Hepatic stellate cell (primary cell): ENCODE data around the gene SUMO1.
"Not testable (repeated sequence)": the region's sequence is repeated elsewhere in the genome, so short reads cannot be mapped to it uniquely, and the experiment has no call there.

ENCODE experiments used
- DNase-seq: peaks from one replicate; pipeline ENCODE4 v3.0.0; 2011; ENCODE audit warnings: low spot score

The SUMO1 gene

DNA sequence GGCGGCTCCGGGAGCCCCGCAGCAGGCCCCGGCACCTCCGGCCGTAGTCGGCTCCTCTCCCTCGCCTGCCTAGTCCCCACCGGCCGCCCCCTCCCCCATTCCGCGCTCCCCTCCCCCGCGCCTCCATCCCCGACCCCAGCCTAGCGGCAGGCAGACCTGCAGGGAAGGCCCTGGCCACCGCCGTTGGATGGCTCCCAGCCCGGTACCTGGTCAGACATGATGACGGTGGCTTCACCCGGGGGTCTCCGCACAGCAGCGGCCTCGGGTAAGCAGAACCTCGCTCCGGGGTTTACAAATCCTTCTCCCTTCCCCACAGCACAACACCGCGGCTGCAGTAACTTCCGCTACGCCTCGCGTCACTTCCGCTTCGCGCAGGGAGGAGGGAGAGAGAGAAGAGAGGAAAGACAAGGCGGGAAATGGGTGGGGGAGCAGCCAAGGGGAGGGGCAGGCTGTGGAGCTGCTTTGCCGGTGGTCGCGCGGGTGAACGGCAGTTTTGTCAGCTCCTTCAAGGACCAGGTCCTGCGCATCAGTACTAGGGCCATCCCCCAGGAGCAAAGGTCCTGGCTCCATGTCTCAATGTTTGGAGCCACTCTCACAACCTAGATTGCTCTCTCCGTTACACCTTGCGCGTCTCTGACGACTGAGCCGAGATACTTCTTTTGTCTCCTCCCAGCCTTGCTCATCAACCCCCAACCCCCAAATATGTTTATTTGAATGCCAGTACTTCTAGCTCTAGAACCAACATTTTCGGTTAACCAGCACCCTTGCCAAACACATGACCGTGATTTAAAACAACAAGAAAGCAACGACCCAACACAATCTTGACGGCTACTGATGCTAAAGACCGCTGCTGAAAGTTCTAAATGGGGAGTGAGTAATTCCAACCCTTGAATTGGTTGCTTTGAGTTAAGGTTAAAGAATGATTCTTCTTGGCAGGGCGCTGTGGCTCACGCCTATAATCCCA, at the start of gene SUMO1:
Gene SUMO1 (minus strand): TSS at position 364 of the 964 bp plus-strand sequence. CDS start 146 bp downstream, at position 218.
- DNase-seq: peak; percentile 90

DNA sequence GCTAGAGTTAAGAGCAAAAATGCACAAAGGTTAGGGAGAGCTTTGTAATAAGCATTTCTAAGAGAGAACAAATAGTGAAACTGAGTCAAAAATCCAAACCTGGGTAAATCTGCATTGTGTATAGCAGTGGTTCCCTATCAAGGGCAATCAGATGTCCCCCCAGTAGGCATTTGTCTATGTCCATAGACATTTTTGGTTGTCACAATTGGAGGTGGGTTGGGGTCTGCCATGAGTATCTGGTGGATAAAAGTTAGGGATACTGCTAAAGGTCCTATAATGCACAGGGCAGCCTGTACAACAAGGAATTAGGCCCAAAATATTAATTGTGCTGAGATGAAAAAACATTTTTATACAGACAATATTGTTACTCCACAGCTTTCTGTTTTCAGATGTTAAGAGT, 48.2 kb upstream of the SUMO1 start:
- DNase-seq: no peak

DNA sequence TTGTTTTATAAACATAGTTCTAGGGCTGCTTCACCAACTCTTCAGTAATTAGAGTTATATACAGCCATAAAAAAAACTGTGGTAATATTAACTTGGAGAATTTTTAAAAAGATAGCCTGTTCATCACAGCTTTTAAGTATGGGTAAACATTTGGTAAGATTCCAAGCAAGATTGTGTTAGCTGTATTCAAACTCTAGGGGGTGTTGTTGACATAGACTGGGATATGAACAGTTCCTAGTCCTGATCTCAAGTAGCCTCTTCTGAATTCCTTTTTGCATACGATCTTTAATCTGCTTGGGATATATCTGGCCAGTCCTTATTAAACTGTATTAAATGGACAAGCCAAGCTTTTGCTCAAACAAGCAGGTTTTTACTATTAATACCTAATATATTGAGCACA, 40.5 kb upstream of the SUMO1 start:
- DNase-seq: peak; percentile 65

DNA sequence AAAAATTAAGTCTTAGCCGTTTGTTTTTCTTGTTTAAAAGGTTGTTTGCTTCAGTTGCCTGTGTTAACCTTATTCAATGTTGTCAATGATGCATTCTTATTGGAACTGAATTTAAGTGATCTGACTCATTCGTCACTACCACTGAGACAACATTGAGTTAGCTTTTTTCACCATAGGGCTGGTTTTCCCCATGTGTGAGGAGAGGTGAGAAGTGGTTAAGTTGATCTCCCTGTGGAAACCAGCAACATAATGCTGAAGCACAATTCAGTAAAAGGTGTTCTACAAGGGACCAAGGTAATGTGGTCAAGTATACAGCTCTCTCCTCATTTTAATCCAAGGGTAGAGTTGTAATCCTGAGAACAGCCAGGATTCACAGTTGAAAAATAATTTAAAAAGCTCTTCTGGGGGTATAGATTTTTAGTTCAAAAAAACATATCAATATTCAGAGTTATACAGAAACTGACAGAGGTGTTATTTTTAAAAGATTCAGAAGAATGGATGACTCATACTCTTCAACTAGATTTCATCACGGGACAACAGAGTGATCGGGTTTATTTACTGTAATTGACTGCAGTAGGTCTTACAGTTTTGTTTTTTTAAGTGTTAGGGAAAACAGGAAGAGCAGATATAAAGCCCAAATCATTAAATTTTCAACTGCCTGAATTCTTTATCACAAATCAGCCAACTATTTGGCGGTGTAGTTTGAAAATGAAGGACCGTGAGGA, 39.8 kb upstream of the SUMO1 start:
- DNase-seq: peak; percentile 21

DNA sequence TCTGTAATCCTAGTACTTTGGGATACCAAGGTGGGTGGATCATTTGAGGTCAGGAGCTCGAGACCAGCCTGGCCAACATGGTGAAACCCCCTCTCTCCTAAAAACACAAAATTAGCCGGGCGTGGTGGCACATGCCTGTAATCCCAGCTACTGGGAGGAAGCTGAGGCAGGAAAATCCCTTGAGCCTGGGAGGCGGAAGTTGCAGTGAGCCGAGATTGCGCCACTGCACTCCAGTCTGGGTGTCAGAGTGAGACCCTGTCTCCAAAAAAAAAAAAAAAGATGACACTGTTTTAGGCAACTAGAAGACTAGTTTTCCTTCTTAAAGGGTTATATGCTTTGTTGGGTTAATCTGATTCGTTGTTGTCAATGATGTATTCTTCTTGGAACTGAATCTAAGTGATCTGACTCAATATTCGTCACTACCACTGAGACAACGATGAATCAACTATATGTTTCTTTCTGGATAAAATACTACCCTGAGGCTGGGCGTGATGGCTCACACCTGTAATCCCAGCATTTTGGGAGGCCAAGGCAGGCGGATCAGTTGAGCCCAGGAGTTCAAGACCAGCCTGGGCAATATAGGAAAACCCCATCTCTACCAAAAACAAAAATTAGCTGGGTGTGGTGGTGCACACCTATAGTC, 37.8 kb upstream of the SUMO1 start:
- DNase-seq: not testable (repeated sequence)

DNA sequence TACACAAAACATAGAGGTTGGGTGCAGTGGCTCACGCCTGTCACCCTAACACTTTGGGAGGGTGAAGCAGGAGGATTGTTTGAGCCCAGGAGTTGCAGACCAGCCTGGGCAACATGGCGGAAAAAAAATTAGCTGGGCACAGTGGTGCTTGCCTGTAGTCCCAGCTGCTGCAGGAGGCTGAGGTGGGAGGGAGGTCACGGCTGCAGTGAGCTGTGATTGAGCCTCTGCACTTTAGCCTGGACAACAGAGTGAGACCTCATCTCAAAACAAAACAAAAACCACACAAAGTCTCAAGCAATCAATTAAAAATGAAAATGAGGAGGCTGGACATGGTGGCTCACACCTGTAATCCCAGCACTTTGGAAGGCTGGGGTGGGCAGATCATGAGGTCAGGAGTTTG, 32.1 kb upstream of the SUMO1 start:
- DNase-seq: no peak

DNA sequence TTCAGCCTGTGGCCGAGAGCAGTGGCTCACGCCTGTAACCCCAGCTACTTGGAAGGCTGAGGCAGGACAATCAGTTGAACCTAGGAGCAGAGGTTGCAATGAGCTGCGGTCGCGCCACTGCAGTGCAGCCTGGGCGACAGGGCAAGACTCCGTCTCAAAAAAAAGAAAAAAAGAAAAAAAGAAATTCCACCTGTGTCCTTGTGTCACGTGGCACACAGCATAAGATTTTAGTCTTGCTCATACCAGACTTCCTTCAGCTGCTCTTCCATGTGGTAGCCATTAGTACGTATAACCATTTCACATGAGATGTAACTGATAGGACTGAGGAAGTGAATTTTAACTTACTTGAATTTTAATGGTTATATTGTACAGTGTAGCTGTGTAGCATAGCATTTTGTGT, 31.2 kb upstream of the SUMO1 start:
- no peak for DNase-seq

DNA sequence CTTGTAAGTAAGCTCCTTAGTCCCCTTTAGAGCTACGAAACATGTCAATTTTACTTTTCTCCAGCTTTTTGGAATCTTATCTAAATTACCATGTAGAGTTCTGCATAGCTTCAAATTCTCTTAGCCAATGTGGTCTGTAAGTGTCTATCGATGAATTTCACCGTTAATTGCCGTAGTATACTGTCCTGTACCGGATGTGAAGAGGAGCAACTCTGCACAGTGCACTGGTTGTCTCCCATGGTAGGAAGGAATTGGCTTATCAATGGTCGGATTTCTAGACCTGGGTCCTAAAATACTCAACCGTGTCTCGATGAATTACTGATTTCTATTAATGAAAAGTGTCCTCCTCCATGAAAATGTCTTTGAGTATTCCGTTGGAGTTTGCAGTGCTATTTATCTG, 29.1 kb upstream of the SUMO1 start:
- DNase-seq: peak; percentile 21

DNA sequence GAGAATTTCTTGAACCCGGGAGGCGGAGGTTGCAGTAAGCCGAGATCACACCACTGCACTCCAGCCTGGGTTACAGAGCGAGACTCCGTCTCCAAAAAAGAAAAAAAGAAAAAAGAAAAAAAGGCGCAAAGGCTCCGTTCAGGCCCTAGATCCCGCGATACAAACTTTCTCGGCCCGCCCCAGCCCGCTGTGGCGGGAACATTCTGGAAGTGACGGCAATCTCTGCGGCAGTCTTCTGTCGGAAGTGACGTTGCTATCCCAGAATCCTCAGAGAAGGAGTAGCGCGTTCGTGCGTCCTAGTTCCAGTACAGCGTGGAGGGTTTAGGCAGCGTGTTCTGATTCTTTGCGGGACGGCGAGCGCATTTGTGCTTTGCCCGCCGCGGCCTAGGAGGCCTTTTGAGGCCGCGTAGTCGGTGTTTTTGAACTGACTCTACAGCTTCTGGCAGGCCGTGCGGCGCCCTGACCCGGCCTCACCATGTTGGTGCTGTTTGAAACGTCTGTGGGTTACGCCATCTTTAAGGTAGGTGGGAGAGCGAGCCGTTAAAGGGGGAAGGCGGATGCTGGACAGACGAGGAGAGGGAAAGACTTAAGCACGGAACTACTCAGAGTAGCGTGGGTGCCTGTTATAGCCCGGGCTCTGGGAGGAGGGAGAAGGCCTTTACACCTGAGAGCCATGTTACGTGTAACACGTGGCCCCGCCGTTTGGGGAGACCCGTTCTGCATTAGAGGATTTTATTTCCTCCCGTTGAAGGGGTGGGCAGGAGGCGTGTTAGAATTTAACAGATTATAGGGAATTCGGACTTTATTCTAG, 27.3 kb upstream of the SUMO1 start, which contains the start of gene NOP58:
Gene NOP58 (plus strand): TSS at position 297 of the 811 bp plus-strand sequence. CDS start 179 bp downstream, at position 476.
- DNase-seq: peak; percentile 93

DNA sequence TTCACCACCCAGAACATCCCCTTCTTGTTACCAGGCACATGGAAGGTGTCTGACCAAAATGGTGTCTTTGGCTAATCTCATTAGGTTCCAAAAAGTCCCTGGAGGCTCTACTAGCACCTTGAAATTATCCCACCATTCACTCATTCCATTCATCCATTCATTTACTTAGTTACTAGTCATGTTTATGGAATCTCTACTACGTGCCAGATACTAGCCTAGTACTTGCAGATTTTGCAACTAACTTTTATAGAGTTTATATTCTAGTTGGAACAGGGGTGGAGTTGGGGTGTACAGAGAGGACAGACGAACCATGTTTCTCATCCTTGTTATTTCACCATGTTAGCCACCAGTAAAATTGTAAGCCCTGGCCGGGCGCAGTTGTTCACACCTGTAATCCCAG, 23.1 kb upstream of the SUMO1 start:
- DNase-seq: no peak

DNA sequence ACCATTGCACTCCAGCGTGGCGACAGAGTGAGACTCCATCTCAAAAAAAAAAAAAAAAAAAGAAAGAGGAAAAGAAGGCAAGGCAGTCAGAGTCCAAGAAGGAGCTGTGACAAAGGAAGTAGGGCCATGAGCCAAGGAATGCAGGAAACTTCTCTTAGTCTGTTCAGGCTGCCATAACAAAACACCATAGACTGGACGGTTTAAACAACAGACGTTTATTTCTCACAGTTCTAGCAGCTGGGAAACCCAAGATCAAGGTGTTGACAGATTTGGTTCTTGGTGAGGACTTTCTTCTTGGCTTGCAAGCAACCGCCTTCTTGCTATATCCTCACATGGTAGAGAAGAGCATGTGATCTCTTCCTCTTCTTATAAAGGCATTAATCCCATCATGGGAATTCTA, 13.1 kb upstream of the SUMO1 start:
- DNase-seq: no peak

DNA sequence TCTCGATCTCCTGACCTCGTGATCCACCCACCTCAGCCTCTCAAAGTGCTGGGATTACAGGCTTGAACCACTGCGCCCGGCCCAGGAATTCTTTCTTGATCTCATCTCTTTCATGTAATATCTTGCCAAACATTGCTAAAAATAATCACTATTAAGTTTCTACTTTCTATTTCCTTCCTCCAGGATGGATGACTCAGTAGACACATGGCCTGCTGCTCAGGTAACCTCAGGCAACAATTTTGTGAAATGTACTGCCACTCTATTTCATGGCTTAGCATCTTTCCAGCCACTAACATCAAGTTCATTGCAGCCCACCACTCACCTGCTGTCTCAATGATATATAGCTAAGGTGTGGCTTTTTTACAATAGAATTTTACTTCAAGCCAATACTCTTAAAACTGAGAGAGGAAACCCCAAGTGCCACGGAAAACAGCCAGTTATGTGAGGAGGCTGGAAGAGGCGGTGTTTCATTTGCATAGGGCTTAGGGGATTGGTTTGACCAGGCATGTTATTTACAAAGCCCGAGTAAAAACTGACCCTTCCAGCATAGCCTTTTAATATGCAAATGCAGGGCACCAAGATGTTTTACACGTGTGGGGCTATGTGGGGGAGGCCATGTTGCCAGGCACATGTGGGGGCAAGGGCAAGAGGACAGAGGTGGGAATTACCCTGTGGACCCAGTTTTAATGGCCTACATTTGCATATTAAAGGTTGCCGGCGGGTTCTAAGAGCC, 11.3 kb upstream of the SUMO1 start:
- no peak for DNase-seq

DNA sequence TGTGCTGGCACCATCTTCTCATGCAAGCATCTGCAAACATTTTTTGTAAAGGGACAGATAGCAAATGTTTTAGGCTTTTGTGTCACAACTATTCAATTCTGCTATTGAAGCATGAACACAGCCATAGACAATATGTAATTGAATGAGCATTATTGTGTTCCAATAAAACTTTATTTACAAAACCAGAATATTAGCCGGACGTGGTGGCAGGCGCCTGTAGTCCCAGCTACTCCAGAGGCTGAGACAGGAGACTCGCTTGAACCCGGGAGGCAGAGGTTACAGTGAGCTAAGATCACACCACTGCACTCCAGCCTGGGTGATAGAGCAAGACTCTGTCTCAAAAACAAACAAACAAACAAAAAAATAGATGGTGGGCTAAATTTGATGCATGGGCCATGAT, 9.3 kb upstream of the SUMO1 start:
- DNase-seq: not testable (repeated sequence)

DNA sequence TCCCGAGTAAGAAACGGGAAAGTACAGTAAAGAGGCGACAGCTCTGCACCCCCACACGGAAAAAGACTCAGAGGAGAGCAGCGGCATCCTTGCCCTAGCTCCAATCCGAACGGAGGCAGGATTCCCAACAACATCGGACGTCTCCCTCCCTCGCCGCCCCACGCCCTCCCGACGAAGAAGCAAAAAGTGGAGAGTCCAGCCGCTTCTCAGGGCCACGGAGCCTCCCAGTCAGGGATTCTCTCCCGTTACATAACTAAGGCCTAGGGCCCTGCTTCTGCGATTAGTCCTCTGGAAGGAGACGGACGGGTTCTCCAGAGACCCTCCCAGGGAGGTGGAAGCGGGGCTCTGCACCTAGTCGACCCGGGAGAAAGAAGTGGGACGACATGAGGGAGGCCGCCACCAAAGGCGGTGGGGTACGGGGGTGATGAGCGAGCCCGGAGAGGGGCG, 587 bp downstream of the SUMO1 start:
- peak; percentile 69 for DNase-seq

DNA sequence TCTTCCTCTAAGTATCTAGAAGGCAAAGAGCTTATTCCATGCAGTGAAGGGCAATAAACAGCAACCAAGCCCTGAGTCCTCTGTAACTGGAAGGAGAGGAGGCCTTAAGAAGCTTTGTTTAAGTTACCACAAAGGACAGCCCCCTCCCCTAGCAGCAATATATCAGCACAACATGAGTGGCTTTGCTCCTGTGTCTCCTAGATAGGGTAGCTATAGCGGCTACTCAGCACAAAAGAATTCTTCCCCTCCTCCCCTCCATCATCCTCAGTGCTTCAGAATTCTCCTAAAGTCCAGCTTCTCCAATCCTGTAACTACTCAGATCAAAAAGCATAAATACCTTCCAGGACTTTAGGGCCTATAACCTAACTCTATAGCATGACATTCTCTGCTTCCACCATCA, 16.5 kb downstream of the SUMO1 start:
- DNase-seq: peak; percentile 35

DNA sequence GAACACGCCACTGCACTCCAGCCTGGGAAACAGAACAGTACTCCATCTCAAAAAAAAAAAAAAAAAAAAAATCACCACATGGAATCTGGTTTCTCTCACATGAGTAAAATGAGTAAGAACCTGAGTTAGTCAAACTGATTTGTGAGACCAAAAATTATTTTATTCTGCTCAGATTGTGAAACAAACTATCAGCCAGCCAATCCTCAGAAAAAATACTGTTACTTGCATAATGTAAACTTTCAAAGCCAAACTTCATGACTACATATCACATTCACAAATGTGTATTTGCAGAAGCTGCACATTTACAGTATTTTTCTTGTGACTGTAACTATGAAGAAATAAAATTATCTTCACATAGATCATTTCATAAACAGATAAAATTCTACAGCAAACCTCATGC, 23.2 kb downstream of the SUMO1 start:
- DNase-seq: no peak

DNA sequence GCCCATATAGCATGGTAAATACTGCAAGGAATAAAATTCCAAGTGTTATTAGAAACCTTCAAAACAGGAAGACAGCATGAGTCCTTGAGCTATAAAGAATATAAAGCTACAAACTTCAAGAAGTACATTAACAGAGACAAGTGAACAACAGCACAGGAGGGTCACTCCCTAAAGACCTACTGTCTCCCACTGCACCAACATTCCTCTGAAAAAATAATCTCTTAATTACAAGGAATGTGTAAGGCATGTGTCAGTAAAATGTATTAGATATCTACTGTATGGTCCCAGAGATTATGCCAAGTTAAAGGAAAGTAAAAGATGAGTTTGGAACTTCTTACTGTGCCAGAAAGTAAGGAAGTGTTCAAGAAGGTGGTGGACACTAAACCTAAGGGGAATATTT, 29.9 kb downstream of the SUMO1 start:
- no peak for DNase-seq

DNA sequence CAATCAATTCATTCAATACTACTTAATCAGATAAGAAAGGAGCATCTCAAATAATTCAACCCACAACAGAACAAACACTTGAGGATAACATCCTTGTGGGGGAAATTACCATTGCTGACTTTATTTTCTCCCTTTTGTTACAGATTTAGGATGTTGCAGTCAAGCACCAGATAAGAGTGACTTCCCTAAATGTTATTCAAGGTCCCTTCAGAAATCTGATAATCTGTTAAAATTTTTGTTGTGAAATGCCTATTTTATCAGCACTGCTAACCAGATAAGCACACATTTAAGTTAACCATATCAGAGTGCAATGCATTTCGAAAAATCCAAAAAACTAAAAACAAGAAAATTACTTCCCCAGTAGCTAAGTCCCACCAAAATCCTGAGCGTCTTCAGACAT, 33.5 kb downstream of the SUMO1 start:
- DNase-seq: no peak

DNA sequence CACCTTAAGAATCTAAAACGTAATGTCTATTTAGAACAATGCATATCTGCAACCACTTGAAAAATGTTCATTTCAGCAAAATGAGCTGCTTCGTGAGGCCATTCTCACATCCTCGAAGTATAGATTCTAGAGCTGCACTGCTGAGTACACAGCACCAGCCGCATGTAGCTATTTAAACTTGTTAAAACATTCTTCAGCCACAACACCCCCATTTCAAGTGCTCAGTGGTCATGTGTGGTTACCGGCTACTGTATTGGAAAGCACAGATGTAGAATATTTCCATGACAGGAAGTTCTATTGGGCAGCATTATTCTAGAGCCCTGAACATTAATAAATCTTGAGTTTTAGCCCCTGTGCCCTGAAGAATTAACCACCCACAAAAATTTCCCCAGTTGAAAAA, 35.0 kb downstream of the SUMO1 start:
- no peak for DNase-seq

DNA sequence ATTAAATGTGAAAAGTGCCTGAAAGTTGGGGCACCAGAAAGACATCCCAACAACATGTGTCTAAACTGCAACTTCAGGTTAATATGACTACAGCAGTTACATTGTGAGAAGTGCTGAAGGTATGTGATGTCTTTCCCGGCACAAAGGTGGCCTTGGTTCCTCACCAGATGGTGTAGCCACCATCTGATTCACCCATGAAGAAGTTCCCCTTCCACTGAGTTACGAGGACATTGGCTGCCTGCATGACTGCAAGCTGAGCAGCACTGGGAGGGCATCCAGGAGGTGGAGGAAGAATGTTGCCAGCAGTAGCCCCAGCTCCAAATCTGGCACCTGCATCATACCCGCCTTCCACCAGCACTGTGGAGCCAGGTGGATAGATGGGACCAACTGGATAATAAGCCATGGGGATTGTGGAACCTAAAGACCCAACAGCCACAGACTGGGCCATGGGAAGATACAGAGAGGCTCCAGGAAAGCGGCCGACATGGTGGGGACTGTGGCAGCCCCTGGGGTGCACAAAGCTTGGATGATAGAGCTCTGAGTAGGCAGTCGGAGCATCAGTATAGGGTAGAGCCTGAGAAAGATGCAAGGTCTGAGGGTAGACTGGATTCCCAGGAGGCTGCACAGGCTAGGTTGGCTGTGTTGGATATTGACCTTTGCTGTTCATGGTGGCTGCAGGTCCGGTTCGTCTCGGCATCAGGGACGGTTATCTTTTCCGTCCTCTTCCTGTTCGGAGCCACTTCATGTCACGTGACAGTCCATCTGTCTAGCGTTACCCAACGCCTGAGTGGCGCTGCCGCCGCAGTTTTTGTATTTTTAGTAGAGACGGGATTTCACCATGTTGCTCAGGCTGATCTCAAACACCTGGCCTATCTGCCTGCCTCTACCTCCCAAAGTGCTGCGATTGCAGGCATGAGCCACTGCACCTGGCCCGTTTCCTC, 36.9 kb downstream of the SUMO1 start:
- no peak for DNase-seq
